ENCODE measurements around the gene LRCH1.

DNA sequence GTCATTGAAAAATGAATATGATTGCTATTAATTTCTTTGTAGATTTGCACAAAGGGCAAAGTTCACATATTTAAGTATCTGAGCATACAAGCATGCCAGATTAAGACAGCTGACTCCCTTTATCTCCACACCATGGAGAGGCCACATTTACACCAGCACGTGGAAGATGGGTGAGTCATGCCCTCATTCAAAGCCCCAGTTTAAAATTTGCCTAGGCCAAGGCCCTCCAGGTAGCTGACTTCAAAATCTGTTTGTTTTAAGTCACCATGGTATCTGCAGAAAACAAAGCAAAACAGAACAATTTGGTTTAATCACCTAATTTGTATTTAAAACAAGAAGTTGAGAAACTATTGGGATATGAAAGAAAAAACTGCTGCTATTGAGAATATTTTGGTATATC lies 134.8 kb downstream of the LRCH1 start:
- no peak for TF ChIP-seq POLR2AphosphoS5 (IDR thresholded peaks at IDR 0.05; ENCODE audit: low read depth, low read length)
- TF ChIP-seq, protein P1, sequence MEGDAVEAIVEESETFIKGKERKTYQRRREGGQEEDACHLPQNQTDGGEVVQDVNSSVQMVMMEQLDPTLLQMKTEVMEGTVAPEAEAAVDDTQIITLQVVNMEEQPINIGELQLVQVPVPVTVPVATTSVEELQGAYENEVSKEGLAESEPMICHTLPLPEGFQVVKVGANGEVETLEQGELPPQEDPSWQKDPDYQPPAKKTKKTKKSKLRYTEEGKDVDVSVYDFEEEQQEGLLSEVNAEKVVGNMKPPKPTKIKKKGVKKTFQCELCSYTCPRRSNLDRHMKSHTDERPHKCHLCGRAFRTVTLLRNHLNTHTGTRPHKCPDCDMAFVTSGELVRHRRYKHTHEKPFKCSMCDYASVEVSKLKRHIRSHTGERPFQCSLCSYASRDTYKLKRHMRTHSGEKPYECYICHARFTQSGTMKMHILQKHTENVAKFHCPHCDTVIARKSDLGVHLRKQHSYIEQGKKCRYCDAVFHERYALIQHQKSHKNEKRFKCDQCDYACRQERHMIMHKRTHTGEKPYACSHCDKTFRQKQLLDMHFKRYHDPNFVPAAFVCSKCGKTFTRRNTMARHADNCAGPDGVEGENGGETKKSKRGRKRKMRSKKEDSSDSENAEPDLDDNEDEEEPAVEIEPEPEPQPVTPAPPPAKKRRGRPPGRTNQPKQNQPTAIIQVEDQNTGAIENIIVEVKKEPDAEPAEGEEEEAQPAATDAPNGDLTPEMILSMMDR (IDR thresholded peaks at IDR 0.05) = no peak
- TF ChIP-seq RAD21 (IDR thresholded peaks at IDR 0.05; ENCODE audit: low read length) = no peak
- TF ChIP-seq TAF1 (IDR thresholded peaks at IDR 0.05; ENCODE audit: borderline replicate concordance, low read depth, low read length) = no peak
- no peak for TF ChIP-seq RCOR1 (IDR thresholded peaks at IDR 0.05; ENCODE audit: low read length)
- TF ChIP-seq ZBTB33 (IDR thresholded peaks at IDR 0.05; ENCODE audit: borderline replicate concordance, low read depth) = no peak
- TF ChIP-seq RFX5 (IDR thresholded peaks at IDR 0.05; ENCODE audit: low read length) = no peak
- TF ChIP-seq EP300 (IDR thresholded peaks at IDR 0.05; ENCODE audit: borderline replicate concordance in 1 of 2, low read depth in 1 of 2, low read length in 1 of 2) = no peak
- TF ChIP-seq EZH2phosphoT487 (IDR thresholded peaks at IDR 0.05; ENCODE audit: borderline replicate concordance, low read depth) = no peak
- no peak for TF ChIP-seq YY1 (IDR thresholded peaks at IDR 0.05; ENCODE audit: low read depth)
- no peak for TF ChIP-seq CHD2 (IDR thresholded peaks at IDR 0.05; ENCODE audit: low read length, partially characterized antibody)
- TF ChIP-seq GABPA (IDR thresholded peaks at IDR 0.05; ENCODE audit: low read depth) = no peak
- 0 out of 2 replicates have a peak, but pooled peaks have one; percentile 6 for TF ChIP-seq JUND (IDR thresholded peaks at IDR 0.05)

Data from SK-N-SH (cell line).